GM12872 (cell line): ENCODE measurements around the gene OLFML1.

ENCODE experiments used
- TF ChIP-seq, protein P1 (sequence below): IDR thresholded peaks from 3 replicates; pipeline ENCODE4 v1.5.1; 2011; ENCODE audit warnings: low read depth, mild to moderate bottlenecking, low read length, moderate library complexity; ENCODE audit not compliant: insufficient read depth

The OLFML1 gene

DNA sequence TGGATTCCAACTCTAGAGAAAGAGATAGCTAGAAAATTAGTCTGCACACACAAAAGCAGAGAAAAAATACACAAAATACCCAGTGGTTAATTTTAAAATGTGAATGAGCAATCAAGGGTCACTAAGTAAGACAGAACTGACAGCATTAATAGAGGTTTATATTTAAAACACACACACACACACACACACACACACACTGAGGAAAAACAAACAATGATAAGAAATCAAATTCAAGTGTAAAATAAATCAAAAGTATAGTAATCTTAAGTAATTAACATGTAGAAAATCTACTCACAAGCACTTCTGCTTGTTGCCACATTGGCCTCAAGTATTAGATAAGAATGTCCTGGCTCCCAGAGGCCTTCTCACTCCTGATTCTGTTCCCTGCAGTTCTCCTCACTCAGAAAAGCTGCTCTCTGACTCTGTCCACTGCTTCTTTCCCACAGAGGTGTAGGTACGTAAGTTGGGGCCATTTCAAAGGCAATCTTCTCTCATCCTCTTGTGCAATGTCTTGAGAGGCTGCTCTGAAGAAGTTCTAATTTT, 33.3 kb upstream of the OLFML1 start:
- TF ChIP-seq, protein P1, sequence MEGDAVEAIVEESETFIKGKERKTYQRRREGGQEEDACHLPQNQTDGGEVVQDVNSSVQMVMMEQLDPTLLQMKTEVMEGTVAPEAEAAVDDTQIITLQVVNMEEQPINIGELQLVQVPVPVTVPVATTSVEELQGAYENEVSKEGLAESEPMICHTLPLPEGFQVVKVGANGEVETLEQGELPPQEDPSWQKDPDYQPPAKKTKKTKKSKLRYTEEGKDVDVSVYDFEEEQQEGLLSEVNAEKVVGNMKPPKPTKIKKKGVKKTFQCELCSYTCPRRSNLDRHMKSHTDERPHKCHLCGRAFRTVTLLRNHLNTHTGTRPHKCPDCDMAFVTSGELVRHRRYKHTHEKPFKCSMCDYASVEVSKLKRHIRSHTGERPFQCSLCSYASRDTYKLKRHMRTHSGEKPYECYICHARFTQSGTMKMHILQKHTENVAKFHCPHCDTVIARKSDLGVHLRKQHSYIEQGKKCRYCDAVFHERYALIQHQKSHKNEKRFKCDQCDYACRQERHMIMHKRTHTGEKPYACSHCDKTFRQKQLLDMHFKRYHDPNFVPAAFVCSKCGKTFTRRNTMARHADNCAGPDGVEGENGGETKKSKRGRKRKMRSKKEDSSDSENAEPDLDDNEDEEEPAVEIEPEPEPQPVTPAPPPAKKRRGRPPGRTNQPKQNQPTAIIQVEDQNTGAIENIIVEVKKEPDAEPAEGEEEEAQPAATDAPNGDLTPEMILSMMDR: no peak

DNA sequence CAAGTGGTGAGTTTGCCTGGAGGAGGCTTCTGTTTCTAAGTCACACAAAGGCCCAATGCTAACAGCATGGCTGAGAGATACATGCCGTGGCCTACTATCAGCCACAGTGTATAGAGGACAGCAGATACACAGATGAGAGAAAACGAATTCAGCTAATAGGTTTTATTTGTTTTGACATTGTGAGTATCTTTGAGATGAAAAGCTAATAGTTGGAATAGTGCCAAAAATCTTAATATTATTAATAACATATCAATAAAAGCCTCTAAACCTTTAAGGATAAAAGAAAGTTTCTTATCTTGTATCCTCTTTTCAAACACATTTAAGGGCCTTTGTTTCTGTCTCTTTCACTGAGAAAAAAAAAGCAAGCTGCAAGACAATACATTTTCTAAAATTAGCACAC, 30.5 kb upstream of the OLFML1 start:
- TF ChIP-seq, protein P1: no peak

GRCh38 chr11:7457211-7457610, 28.1 kb upstream of the OLFML1 start:
- TF ChIP-seq, protein P1: no peak

DNA sequence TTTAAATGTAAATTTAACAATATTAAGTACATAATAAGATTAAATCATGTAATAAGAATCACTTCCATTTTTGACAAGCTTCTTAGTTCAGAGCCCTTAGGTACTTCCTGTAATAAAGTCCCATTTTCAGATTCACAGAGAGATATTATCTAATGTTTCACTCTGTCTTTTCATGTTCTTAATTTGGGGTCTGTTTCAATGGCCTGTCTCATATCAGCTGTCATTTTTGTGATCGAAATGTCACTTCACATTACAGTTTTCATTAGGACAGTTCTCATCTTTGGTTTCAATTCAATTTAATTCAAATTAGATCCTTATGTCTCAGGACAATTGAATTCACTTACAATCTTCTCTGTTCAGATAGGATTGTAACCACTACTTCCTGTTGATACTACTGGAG, 22.6 kb upstream of the OLFML1 start:
- TF ChIP-seq, protein P1: no peak

- TF ChIP-seq, protein P1: no peak
Measured at GRCh38 chr11:7467652-7468051, 17.7 kb upstream of the OLFML1 start.

DNA sequence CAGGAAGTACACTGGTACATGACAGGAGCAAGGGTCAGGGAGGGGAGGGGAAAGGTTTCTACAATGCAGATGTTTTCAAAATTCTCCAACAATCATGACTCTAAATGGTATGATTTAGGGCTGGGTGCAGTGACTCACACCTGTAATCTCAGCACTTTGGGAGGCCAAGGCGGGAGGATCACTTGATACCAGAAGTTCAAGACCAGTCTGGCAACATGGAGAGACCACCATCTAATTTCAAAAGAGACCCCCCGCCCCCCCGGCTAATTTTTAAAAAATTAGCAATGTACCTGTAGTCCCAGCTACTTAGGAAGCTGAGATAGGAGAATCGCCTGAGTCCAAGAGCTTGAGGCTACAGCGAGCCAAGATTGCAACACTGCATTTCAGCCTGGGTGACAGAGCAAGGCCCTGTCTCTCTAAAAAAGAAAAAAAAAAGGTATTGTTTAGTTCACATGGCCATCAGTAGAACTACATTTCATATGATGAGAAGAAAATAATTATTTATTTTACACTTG, 15.9 kb upstream of the OLFML1 start:
- TF ChIP-seq, protein P1: no peak

DNA sequence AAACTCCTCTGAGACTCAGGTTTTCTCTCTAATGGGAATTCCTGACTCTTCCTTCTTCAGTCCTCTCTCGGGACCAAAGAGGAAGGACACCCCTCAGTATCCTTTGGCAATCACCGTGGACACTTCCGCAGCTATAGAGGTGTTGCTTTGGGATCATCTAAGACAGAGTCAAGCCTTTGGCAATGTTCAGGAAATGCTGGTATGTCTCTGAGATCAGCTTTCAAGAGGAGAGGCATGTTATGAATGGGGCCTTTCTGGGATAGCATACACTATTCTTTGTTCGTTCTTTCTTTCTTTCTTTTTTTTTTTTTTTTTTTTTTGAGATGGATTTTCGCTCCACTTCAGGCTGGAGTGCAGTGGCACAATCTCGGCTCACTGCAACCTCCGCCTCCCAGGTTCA, 14.2 kb upstream of the OLFML1 start:
- TF ChIP-seq, protein P1: no peak
